SK-N-MC (cell line): ENCODE data around the gene PI4KA.
"Not testable (repeated sequence)": the region's sequence is repeated elsewhere in the genome, so short reads cannot be mapped to it uniquely, and the experiment has no call there.

Experiments
- EZH2 ChIP-seq: fragments of 200-600 bp; sonication (generic); IDR thresholded peaks from one replicate; pipeline ENCODE4 v1.6.1; 2017; ENCODE audit warnings: antibody characterized with exemption
- POLR2AphosphoS5 ChIP-seq: IDR thresholded peaks from 2 replicates; pipeline ENCODE4 v1.6.1; 2012; ENCODE audit warnings: mild to moderate bottlenecking, low read depth, low read length, borderline replicate concordance

- TF ChIP-seq EZH2, POLR2AphosphoS5: not testable (repeated sequence)
These were observed 163.4 kb downstream of the PI4KA start for GRCh38 chr22:20695205-20695604.
